Right atrium auricular region (tissue), 2 donors: Measurements from ENCODE around the gene SULT1C3. TPM values are rescaled to one million over a fixed set of nuclear protein-coding genes. Genes with fewer than 3 reads are reported as not detected.

Experiments used
- DNase-seq: peaks from one replicate; pipeline ENCODE4 v3.0.0-alpha.2; 2019; ENCODE audit warnings: low spot score
- H3K27ac ChIP-seq, 2 donors: fragments of 200-600 bp; sonication (generic); 1 replicate in 1 of 2; 2 replicates in 1 of 2; pipeline ENCODE4 v1.5.1; 2016 to 2019
- H3K27me3 ChIP-seq, 2 donors: fragments of 200-600 bp; sonication (generic); one replicate each; pipeline versions ENCODE4 v1.5.1 to v1.6.0; 2017 to 2019
- H3K36me3 ChIP-seq: fragments of 200-600 bp; sonication (generic); one replicate; pipeline ENCODE4 v1.5.1; 2016
- H3K4me1 ChIP-seq, 2 donors: fragments of 200-600 bp; sonication (generic); one replicate each; pipeline versions ENCODE4 v1.5.1 to v1.6.0; 2017 to 2019
- H3K4me3 ChIP-seq, 2 donors: fragments of 200-600 bp; sonication (generic); 1 replicate in 1 of 2; 2 replicates in 1 of 2; pipeline ENCODE4 v1.5.1; 2017 to 2019; ENCODE audit warnings: mild to moderate bottlenecking in 1 of 2, moderate library complexity in 1 of 2
- H3K9me3 ChIP-seq, 2 donors: fragments of 200-600 bp; sonication (generic); one replicate each; pipeline ENCODE4 v1.5.1; 2019
- CTCF ChIP-seq, 2 donors: fragments of 200-600 bp; sonication (generic); IDR thresholded peaks; one replicate each; pipeline ENCODE4 v1.5.1; 2019; ENCODE audit warnings: antibody characterized with exemption in 2 of 2
- total RNA-seq, 2 donors: library from RNA; depleted of rRNA; stranded (reverse); fragments of >200 nt; gene quantifications; one replicate each; pipeline ENCODE4 v1.1.0, GENCODE V29; 2016

The SULT1C3 gene
- total RNA-seq, 2 donors from 2014 or later = not detected

- Histone ChIP-seq H3K9me3 (no peaks in the 10 kb centered on the region), H3K27ac (no peak overlapping the region), H3K4me1 (no peaks in the 10 kb centered on the region), H3K27me3 (no peaks in the 10 kb centered on the region), H3K4me3 (no peak overlapping the region), H3K36me3 (no peaks in the 10 kb centered on the region)
- no peak for DNase-seq
- TF ChIP-seq CTCF (IDR thresholded peaks at IDR 0.05) = no peak
These were observed 47.4 kb downstream of the SULT1C3 start for GRCh38 chr2:108287169-108287568.

- H3K4me3 ChIP-seq = no peak within 1 kb of the TSS
- H3K4me1 ChIP-seq = no peaks in the 10 kb centered on the region
- TF ChIP-seq CTCF (IDR thresholded peaks at IDR 0.05) = no peak
- H3K36me3 ChIP-seq = no peaks in the 10 kb centered on the region
- no peak for DNase-seq
- H3K27ac ChIP-seq = no peak within 1 kb of the TSS
- H3K9me3 ChIP-seq = no peaks in the 10 kb centered on the region
- no peaks in the 10 kb centered on the region for H3K27me3 ChIP-seq
These were observed 48.9 kb downstream of the SULT1C3 start, which contains the start of gene SULT1C2 for GRCh38 chr2:108288534-108289106. TSS of gene SULT1C2 (plus strand) at chr2:108288895. CDS start at chr2:108293668, 4,773 bp downstream.

GRCh38 chr2:108293850-108294249, 54.1 kb downstream of the SULT1C3 start:
- no peaks in the 10 kb centered on the region for H3K27me3 ChIP-seq
- H3K36me3 ChIP-seq = no peaks in the 10 kb centered on the region
- no peak overlapping the region for H3K27ac ChIP-seq
- no peak for DNase-seq
- no peak overlapping the region for H3K4me3 ChIP-seq
- no peak for TF ChIP-seq CTCF (IDR thresholded peaks at IDR 0.05)
- H3K4me1 ChIP-seq = no peaks in the 10 kb centered on the region
- H3K9me3 ChIP-seq = no peaks in the 10 kb centered on the region

GRCh38 chr2:108297436-108298141, 57.8 kb downstream of the SULT1C3 start:
- no peaks in the 10 kb centered on the region for H3K36me3 ChIP-seq
- no peak for TF ChIP-seq CTCF (IDR thresholded peaks at IDR 0.05)
- no peaks in the 10 kb centered on the region for H3K4me1 ChIP-seq
- H3K4me3 ChIP-seq = no peak overlapping the region
- no peaks in the 10 kb centered on the region for H3K27me3 ChIP-seq
- no peak for DNase-seq
- no peaks in the 10 kb centered on the region for H3K9me3 ChIP-seq
- H3K27ac ChIP-seq = no peak overlapping the region

- no peak overlapping the region for H3K4me3 ChIP-seq
- H3K36me3 ChIP-seq = no peaks in the 10 kb centered on the region
- TF ChIP-seq CTCF (IDR thresholded peaks at IDR 0.05) = no peak
- no peak for DNase-seq
- no peaks in the 10 kb centered on the region for H3K4me1 ChIP-seq
- no peaks in the 10 kb centered on the region for H3K9me3 ChIP-seq
- no peaks in the 10 kb centered on the region for H3K27me3 ChIP-seq
- H3K27ac ChIP-seq = no peak overlapping the region
These were observed 61.8 kb downstream of the SULT1C3 start for GRCh38 chr2:108301558-108301957.
